Measurements from ENCODE around the gene FLNA.
"Not testable (repeated sequence)": the region's sequence is repeated elsewhere in the genome, so short reads cannot be mapped to it uniquely, and the experiment has no call there.

The FLNA gene

DNA sequence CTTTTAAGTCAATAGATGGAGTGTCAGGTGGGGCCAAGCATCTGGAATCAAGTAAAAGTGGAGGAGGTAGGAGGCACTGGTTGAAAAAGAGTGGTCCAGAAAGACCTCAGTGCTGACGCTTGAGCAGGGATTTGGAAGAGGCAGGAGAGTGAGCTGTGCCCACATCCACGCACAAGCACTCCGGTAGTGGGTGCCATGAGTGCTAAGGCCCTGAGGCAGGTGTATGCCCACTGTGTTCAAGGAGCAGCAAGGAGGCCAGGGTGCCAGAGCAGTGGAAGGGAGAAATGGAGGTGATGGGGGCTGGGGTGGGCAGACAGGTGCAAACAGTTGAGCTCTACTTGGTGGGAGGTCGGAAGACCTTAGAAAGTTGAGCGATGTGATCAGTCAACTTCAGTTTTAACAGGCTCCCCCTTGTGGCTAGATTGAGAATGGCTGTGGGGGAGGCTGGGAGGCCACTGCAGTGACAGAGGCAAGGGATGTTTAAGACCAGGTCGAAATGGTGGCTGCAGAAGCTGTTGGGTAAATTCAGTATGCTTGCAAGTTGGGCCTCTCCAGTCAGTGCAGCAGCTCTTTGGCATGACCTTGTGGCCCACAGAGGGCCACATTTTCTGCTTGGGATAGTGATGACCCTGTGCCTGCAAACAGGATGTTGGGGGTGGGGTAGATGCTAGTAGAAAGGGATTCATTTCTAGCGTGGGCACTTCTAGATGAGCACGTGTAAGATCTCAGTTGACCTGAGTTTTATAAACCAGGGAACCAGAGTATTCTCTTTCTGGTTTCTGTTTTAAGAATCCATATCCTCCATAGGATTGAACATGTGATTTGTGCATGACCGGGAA is 66.1 kb downstream of the FLNA start:
- DNase-seq (ENCODE audit: low read depth) = no peak
- TF ChIP-seq, protein P1, sequence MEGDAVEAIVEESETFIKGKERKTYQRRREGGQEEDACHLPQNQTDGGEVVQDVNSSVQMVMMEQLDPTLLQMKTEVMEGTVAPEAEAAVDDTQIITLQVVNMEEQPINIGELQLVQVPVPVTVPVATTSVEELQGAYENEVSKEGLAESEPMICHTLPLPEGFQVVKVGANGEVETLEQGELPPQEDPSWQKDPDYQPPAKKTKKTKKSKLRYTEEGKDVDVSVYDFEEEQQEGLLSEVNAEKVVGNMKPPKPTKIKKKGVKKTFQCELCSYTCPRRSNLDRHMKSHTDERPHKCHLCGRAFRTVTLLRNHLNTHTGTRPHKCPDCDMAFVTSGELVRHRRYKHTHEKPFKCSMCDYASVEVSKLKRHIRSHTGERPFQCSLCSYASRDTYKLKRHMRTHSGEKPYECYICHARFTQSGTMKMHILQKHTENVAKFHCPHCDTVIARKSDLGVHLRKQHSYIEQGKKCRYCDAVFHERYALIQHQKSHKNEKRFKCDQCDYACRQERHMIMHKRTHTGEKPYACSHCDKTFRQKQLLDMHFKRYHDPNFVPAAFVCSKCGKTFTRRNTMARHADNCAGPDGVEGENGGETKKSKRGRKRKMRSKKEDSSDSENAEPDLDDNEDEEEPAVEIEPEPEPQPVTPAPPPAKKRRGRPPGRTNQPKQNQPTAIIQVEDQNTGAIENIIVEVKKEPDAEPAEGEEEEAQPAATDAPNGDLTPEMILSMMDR (IDR thresholded peaks at IDR 0.05; ENCODE audit: low read depth, low read length, missing control alignments) = peak; percentile 81
- no peak overlapping the region for H3K4me3 ChIP-seq (ENCODE audit: low read depth, low read length)

DNA sequence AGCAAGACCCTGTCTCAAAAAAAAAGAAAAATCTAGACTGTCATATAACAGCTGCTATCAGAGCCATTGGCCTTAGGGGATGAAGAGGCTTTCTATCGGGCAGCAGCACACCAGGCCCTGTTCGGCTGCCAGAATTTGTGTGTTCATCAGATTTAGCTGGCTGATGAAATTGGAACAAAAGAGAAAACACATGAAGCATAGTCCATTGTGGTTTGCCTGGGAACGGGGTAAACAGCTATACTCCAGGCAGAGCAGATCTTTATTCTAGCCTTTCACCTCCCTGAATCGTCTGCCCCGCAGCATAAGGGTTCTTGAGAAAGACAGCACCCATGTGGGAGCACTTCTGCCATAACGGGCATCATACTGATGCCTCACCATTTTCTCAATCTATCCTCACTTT is 67.2 kb downstream of the FLNA start:
- H3K4me3 ChIP-seq (ENCODE audit: low read depth, low read length) = no peak overlapping the region
- DNase-seq (ENCODE audit: low read depth) = no peak
- TF ChIP-seq, protein P1 (IDR thresholded peaks at IDR 0.05; ENCODE audit: low read depth, low read length, missing control alignments) = no peak

DNA sequence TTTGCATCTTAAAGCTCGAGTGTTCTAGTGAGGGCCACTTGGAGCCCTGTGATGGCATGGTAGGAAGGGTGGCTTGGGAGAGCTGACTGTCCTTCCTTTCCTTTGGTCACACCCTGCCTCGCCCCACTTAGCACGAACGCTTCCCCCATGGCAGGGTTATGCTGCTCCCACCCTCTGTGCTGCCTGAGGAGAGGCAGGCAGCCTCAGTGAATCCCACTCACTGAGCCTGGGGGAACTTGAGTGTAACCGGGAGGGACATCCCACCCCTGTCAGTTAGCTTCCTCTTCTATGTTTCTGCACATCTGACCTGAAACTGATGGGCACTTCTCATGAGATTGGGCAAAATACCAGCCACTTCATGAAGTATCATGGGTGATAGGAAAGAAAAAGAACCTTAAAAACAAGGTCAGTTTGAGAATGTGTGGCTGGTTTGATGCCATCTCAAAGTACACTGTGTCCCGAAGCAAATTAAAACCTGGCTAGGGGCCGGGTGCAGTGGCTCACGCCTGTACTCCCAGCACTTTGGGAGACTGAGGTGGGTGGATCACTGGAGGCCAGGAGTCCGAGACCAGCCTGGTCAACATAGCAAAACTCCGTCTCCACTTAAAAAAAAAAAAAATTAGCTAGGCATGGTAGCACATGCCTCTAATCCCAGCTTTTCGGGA is 68.8 kb downstream of the FLNA start:
- H3K4me3 ChIP-seq (ENCODE audit: low read depth, low read length) = no peak overlapping the region
- TF ChIP-seq, protein P1 (IDR thresholded peaks at IDR 0.05; ENCODE audit: low read depth, low read length, missing control alignments) = no peak
- DNase-seq (ENCODE audit: low read depth) = no peak

DNA sequence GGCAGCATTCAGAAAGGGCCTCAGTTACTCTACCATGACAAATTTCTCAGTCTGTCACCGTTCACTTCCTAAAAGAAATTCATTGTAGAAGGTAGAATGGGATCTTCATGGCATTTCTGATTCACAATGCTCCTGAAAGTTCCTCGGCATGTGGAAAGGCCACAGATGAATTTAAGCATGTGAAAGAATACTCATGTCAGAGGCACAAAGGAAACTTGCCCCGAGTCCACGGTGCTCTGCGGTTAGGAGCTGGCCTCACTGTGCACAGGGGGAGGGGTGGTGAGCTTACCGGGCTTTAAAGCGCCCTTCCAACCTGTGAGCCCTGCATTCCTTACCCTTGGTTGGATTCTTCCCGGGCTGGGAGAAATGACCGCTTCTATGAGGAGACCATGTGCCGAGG is 69.6 kb downstream of the FLNA start:
- TF ChIP-seq, protein P1 (IDR thresholded peaks at IDR 0.05; ENCODE audit: low read depth, low read length, missing control alignments) = no peak
- no peak overlapping the region for H3K4me3 ChIP-seq (ENCODE audit: low read depth, low read length)
- DNase-seq (ENCODE audit: low read depth) = no peak

DNA sequence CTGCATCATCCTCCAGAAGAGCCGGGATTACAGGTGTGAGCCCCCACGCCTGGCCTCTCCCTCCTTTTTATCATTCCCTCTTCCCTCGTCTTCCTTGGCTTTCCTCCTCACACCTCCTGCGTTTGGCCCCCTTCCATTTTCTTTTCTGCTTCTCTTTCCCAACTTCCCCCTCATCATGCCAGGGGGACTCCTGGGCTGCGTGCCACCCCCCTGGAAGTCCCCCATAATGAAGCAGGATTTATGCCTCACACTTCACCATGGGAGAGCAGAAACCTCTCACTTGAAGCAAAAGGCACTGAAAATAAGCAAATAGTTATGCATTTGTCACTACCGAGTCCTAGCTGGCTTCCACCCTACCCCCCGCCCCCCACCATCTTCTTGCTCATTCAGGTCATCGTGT is 71.0 kb downstream of the FLNA start:
- TF ChIP-seq, protein P1 (IDR thresholded peaks at IDR 0.05; ENCODE audit: low read depth, low read length, missing control alignments) = no peak
- no peak for DNase-seq (ENCODE audit: low read depth)
- no peak overlapping the region for H3K4me3 ChIP-seq (ENCODE audit: low read depth, low read length)

DNA sequence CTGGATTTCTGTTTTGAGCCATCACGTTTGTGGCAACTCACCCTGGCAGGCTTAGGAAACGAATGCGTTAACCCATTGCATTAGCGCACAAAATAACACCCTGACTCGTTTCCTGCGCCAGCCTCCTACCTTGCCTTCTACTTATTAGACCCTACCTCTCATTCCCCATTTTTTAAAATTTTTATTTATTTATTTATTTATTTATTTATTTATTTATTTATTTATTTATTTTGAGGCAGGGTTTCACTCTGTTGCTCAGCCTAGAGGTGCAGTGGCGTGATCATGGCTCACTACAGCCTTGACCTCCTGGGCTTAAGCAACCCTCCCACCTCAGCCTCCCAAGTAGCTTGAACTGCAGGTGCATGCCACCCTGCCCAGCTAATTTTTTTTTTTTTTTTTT is 71.4 kb downstream of the FLNA start:
- DNase-seq (ENCODE audit: low read depth); H3K4me3 ChIP-seq (ENCODE audit: low read depth, low read length): not testable (repeated sequence)

DNA sequence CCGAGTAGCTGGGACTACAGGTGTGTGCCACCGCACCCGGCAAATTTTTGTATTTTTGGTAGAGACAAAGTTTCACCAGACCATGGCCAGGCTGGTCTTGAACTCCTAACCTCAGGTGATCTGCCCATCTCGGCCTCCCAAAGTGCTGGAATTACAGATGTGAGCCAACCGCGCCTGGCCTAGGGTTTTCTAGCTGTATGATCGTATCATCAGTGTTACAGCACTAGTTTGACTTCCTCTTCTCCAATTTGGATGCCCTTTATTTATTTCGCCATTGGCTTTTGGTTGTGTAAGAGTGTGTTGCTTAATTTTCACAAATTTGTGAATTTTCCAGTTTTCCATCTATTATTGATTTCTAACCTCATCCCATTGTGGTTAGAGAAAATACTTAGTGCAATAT is 73.6 kb downstream of the FLNA start:
- DNase-seq (ENCODE audit: low read depth) = no peak
- TF ChIP-seq, protein P1 (IDR thresholded peaks at IDR 0.05; ENCODE audit: low read depth, low read length, missing control alignments) = no peak

More for the DNA sequence above, 73.6 kb downstream of the FLNA start:
- no peak overlapping the region for H3K4me3 ChIP-seq (ENCODE audit: low read depth, low read length)

Data from GM12864 (cell line).